HAP-1 (cell line): ENCODE results near the gene POLDIP2.
A peak's percentile ranks its signal among the peaks of the same experiment; 100 is the strongest.

Experiments used
- DNase-seq, 2 experiments: peaks; one replicate each; pipeline ENCODE4 v3.0.0-alpha.2; 2016 to 2020; ENCODE audit warnings: low spot score in 2 of 2
- H3K27me3 ChIP-seq: fragments of 250-450 bp; sonication (Bioruptor Pico); 2 replicates; pipeline ENCODE4 v1.5.1; 2020; ENCODE audit warnings: low read depth, mild to moderate bottlenecking, moderate library complexity
- H3K36me3 ChIP-seq: fragments of 250-450 bp; sonication (Bioruptor Pico); replicated peaks from 2 replicates; pipeline ENCODE4 v1.5.1; 2020; ENCODE audit warnings: mild to moderate bottlenecking
- H3K4me1 ChIP-seq: fragments of 250-450 bp; sonication (Bioruptor Pico); 2 replicates; pipeline ENCODE4 v1.5.1; 2020; ENCODE audit warnings: mild to moderate bottlenecking
- H3K4me3 ChIP-seq: fragments of 250-450 bp; sonication (Bioruptor Pico); 2 replicates; pipeline ENCODE4 v1.5.1; 2020; ENCODE audit warnings: mild to moderate bottlenecking, moderate library complexity
- H3K9me3 ChIP-seq: fragments of 250-450 bp; sonication (Bioruptor Pico); 2 replicates; pipeline ENCODE4 v1.5.1; 2020; ENCODE audit warnings: mild to moderate bottlenecking, moderate library complexity
- in situ Hi-C: fragments of 300-500 bp; cut with MboI; formaldehyde crosslinking; loops from 3 replicates; pipeline ENCODE4 v1.14.3; 2020; ENCODE audit warnings: low sequenced_read_pairs, inconsistent platforms, mixed read lengths

POLDIP2 gene, protein sequence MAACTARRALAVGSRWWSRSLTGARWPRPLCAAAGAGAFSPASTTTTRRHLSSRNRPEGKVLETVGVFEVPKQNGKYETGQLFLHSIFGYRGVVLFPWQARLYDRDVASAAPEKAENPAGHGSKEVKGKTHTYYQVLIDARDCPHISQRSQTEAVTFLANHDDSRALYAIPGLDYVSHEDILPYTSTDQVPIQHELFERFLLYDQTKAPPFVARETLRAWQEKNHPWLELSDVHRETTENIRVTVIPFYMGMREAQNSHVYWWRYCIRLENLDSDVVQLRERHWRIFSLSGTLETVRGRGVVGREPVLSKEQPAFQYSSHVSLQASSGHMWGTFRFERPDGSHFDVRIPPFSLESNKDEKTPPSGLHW

DNA sequence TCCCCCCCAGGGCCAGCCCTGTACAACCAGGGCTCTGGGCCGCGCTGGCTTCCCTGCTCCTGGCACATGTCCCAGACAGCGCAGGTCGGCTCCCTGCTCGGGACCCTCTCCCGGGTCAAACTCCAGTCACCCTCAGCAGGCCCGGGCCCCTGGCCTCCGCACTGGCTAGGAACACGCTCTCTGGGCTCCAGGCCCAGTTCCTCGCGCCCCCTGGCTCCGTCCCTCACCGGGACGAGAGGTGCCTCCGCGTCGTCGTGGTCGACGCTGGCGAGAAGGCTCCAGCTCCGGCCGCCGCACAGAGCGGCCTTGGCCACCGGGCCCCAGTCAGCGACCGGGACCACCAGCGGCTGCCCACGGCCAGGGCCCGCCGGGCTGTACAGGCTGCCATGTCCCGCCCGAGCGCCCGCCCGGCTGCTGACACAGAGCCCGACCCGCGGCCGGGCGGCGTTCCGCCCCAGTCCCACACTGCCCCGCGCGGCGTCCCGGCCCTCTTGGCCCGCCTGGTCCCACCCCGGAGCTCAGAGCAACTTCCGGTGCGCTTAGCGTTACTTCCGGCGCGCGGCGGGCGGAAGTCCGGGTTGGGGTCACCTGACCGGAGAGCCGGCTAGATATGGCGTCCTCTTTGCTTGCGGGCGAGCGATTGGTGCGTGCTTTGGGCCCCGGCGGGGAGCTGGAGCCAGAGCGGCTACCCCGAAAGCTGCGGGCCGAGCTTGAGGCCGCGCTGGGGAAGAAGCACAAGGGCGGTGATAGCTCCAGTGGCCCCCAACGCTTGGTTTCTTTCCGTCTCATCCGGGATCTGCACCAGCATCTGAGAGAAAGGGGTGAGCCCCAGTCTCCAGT lies at the start of gene POLDIP2:
POLDIP2 (minus strand) TSS at position 467 of the 840 bp plus-strand sequence; CDS start at position 388, 79 bp downstream.
- H3K36me3 ChIP-seq, result peaks cover 51% of the 10 kb centered on the region
- peak; percentile 90 to 96 for DNase-seq
- in situ Hi-C loops, result loop anchor here (5.0 kb wide), 1 partner anchor 35 kb away; no protein-coding TSS in a partner anchor
- H3K9me3 ChIP-seq, result no peaks in the 10 kb centered on the region
- peaks cover 17% of the 10 kb centered on the region for H3K4me1 ChIP-seq
- peak within 1 kb of the TSS; percentile 90 for H3K4me3 ChIP-seq
- H3K27me3 ChIP-seq, result no peaks in the 10 kb centered on the region

DNA sequence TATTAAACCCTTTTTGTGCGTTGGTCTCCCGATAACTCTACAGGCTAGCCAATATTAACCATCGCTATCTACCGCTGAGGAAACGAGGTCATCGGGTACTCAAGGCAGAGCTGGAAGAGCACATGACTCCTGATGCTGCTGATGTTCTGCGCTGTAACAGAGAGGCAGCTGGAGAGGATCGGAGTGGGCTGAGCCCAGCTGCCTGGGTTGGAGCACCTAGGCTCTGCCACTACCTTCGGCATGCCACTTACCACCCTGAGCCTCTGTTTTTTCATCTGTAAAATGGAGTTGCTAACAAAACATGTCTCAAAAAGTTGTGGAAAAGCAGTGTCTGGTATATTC lies 49.1 kb upstream of the POLDIP2 start:
- no peak for DNase-seq
- H3K36me3 ChIP-seq, result no peaks in the 10 kb centered on the region; the same call in none of the 2 replicates
- no peaks in the 10 kb centered on the region for H3K9me3 ChIP-seq
- peak overlapping the region; percentile 69 for H3K4me3 ChIP-seq
- in situ Hi-C loops, result loop anchor here (25.0 kb wide), 1 partner anchor 369 kb away; the partner anchor contains the start of gene NLK
- peaks cover 21% of the 10 kb centered on the region for H3K4me1 ChIP-seq
- no peaks in the 10 kb centered on the region for H3K27me3 ChIP-seq

- in situ Hi-C loops, result loop anchor here (25.0 kb wide), 1 partner anchor 369 kb away; the partner anchor contains the start of gene NLK
- Histone ChIP-seq H3K27me3 (no peaks in the 10 kb centered on the region), H3K9me3 (no peaks in the 10 kb centered on the region), H3K4me3 (peak within 1 kb of the TSS; percentile 69), H3K36me3 (peaks cover 4% of the 10 kb centered on the region), H3K4me1 (peaks cover 21% of the 10 kb centered on the region)
- DNase-seq, result peak; percentile 71 to 92
These were observed 48.5 kb upstream of the POLDIP2 start, which contains the start of gene SLC46A1 for GRCh38 chr17:28405632-28406472. Gene SLC46A1 (minus strand): TSS chr17:28406212. CDS start chr17:28406114, 98 bp downstream.

DNA sequence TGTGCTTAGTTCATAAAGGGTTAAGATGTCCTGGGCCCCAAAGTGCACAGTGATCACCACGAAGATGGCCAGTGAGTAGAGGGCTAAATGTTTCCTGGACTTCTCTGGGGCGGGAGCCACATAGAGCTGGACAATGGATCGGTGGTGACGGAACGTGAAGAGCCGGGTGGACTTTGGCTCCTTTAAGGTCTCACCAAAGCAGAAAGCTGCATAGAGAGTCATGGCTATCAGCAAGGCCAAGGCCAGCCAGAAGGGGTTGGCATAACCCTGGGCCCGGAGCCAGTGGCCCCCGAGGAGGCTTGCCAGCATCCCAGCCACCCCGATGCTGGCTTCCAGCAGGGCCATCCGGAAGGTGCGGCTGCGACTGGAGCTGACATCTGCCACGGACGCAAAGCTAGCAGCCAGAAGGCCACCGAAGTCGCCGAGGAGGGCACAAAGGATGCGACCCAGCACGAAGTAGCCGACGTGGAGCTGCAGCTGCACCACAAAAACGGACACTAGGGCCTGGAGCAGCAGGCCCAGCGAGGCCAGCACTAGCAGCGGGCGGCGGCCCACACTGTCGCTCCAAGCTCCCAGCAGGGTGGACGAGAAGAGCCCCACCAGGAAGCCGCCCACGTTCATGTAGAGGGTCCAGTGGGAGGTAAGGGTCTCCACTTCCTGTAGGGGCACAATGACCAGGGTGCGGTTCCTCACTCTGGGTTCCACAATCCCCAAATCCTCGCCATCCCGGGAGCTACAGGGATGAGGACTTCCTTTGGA lies 47.7 kb upstream of the POLDIP2 start:
- H3K4me1 ChIP-seq, result peaks cover 21% of the 10 kb centered on the region
- peaks cover 7% of the 10 kb centered on the region for H3K36me3 ChIP-seq
- H3K27me3 ChIP-seq, result no peaks in the 10 kb centered on the region
- H3K9me3 ChIP-seq, result no peaks in the 10 kb centered on the region
- in situ Hi-C loops, result loop anchor here (25.0 kb wide), 1 partner anchor 368 kb away; the partner anchor contains the start of gene NLK
- DNase-seq, result no peak
- peak overlapping the region; percentile 69 for H3K4me3 ChIP-seq

- no peak for DNase-seq
- Histone ChIP-seq H3K27me3 (no peaks in the 10 kb centered on the region), H3K9me3 (no peaks in the 10 kb centered on the region), H3K4me3 (no peak overlapping the region), H3K36me3 (peaks cover 7% of the 10 kb centered on the region), H3K4me1 (peaks cover 21% of the 10 kb centered on the region)
- in situ Hi-C loops, result loop anchor here (25.0 kb wide), 1 partner anchor 367 kb away; the partner anchor contains the start of gene NLK
These were observed 47.1 kb upstream of the POLDIP2 start for GRCh38 chr17:28404461-28404811.

- Histone ChIP-seq H3K9me3 (no peaks in the 10 kb centered on the region), H3K4me3 (no peak overlapping the region), H3K27me3 (no peaks in the 10 kb centered on the region), H3K4me1 (peaks cover 21% of the 10 kb centered on the region), H3K36me3 (peaks cover 9% of the 10 kb centered on the region)
- in situ Hi-C loops, result loop anchor here (25.0 kb wide), 1 partner anchor 367 kb away; the partner anchor contains the start of gene NLK
- no peak for DNase-seq
These were observed 46.7 kb upstream of the POLDIP2 start for GRCh38 chr17:28404007-28404406.

DNA sequence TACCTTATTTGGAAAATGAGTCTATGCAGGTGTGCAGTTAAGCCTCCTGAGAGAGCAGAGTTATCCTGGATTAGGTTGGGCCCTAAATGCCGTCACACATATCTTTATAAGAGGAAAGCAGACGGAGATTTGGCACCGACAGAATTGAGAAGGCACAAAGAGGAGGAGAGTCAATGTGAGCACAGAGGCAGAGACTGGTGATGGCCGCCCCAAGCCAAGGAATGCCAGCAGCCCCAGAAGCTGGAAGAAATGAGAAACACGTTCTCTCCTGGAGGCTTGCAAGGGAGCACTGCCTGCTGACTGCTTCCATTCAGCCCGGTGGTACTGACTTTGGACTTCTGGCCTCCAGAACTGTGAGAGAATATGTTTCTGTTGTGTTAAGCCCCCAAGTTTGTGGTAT lies 45.5 kb upstream of the POLDIP2 start:
- in situ Hi-C loops, result loop anchor here (25.0 kb wide), 1 partner anchor 366 kb away; the partner anchor contains the start of gene NLK
- peaks cover 16% of the 10 kb centered on the region for H3K4me1 ChIP-seq
- no peaks in the 10 kb centered on the region for H3K27me3 ChIP-seq
- no peaks in the 10 kb centered on the region for H3K9me3 ChIP-seq
- H3K4me3 ChIP-seq, result no peak overlapping the region
- DNase-seq, result no peak
- H3K36me3 ChIP-seq, result peaks cover 9% of the 10 kb centered on the region

DNA sequence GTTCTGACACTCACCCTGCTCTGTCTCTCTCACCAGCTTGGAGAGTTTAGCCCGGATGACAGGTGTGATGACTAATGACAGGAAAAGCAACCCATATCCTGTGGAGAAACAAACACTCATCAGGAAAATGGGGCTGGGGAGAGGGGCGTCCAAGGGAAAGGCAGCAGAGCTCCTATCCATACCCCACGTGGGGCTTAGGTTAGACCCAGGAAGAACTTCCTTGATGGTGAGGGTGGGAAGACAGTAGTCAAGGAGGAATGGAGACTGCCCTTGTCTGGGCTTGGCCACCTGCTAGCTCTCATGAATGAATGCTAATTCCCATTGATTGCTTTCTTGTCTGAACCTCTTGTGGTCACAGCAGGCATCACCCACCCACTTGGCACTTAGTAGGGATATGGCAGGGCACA lies 44.9 kb upstream of the POLDIP2 start:
- no peak overlapping the region for H3K4me3 ChIP-seq
- H3K36me3 ChIP-seq, result peaks cover 9% of the 10 kb centered on the region
- DNase-seq, result no peak
- no peaks in the 10 kb centered on the region for H3K27me3 ChIP-seq
- H3K9me3 ChIP-seq, result no peaks in the 10 kb centered on the region
- peaks cover 13% of the 10 kb centered on the region for H3K4me1 ChIP-seq
- in situ Hi-C loops, result loop anchor here (25.0 kb wide), 1 partner anchor 365 kb away; the partner anchor contains the start of gene NLK

- no peak overlapping the region for H3K4me3 ChIP-seq
- H3K9me3 ChIP-seq, result no peaks in the 10 kb centered on the region
- H3K4me1 ChIP-seq, result no peaks in the 10 kb centered on the region
- no peak for DNase-seq
- peaks cover 9% of the 10 kb centered on the region for H3K36me3 ChIP-seq
- in situ Hi-C loops, result loop anchor here (25.0 kb wide), 2 partner anchors 363 to 613 kb away; partner anchors contain the start of gene NLK
- H3K27me3 ChIP-seq, result no peaks in the 10 kb centered on the region
These were observed 42.5 kb upstream of the POLDIP2 start for GRCh38 chr17:28399808-28400207.

GRCh38 chr17:28398280-28398981 lies 41.1 kb upstream of the POLDIP2 start:
- in situ Hi-C loops, result loop anchor here (25.0 kb wide), 1 partner anchor 611 kb away; no protein-coding TSS in a partner anchor
- Histone ChIP-seq H3K4me3 (no peak overlapping the region), H3K4me1 (no peaks in the 10 kb centered on the region), H3K9me3 (no peaks in the 10 kb centered on the region), H3K36me3 (peaks cover 9% of the 10 kb centered on the region; the same call in 1 of the 2 replicates), H3K27me3 (no peaks in the 10 kb centered on the region)
- no peak for DNase-seq

GRCh38 chr17:28397687-28398279 lies 40.5 kb upstream of the POLDIP2 start:
- H3K36me3 ChIP-seq, result peaks cover 9% of the 10 kb centered on the region; the same call in 1 of the 2 replicates
- DNase-seq, result no peak
- no peak overlapping the region for H3K4me3 ChIP-seq
- H3K4me1 ChIP-seq, result no peaks in the 10 kb centered on the region
- in situ Hi-C loops, result loop anchor here (25.0 kb wide), 1 partner anchor 610 kb away; no protein-coding TSS in a partner anchor
- no peaks in the 10 kb centered on the region for H3K9me3 ChIP-seq
- no peaks in the 10 kb centered on the region for H3K27me3 ChIP-seq
